Stimulated activated CD8-positive, alpha-beta memory T cell treated with anti-CD3 and anti-CD28 coated beads, Interleukin-12 subunit alpha, Interleukin-12 subunit beta, amount 100 ng/mL, for 24 hours (primary cell): ENCODE results near the gene GPR42.

Source experiments
- DNase-seq: peaks from one replicate; pipeline ENCODE4 v3.0.0-alpha.2; 2020; ENCODE audit errors: extremely low read depth

The GPR42 gene, protein sequence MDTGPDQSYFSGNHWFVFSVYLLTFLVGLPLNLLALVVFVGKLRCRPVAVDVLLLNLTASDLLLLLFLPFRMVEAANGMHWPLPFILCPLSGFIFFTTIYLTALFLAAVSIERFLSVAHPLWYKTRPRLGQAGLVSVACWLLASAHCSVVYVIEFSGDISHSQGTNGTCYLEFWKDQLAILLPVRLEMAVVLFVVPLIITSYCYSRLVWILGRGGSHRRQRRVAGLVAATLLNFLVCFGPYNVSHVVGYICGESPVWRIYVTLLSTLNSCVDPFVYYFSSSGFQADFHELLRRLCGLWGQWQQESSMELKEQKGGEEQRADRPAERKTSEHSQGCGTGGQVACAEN

DNA sequence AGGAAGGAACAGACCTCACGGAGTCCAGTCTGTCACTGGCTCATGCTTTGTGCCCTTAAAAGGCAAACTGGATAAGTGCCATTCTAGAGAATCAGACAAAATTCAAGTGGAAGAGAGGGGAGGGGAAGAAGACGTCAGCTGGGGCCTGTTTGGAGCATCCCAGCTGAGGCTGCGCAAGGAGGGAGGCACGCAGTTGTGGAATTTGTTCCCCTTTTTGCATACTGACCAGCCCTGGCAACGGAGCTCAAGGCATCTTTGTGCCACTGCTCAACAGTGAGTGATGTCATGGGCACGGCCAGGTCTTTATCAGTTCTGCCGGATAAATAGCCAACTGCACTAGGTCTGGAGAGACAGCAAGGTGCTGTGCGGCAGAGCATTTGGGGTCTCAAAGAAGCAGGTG is at the start of gene GPR42:
Gene GPR42 (plus strand): TSS at position 347 of the 400 bp plus-strand sequence. CDS start 292 bp downstream, outside the sequence.
- DNase-seq = no peak

DNA sequence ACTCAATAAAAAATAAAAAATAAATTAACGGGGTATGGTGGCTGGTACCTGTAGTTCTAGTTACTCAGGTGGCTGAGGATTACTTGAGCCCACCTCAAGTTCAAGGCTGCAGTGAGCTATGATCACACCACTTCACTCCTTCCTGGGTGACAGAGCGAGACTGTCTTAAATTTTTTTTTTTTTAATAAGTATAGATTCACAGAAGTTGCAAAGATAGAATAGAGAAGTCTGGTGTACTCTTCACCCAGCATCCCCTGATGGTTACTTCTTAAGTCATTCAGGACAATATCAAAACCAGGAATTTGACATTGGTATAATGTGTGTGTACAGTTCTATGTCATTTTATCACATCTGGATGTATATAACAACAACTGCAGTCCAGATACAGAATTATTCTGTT is 49.6 kb upstream of the GPR42 start:
- no peak for DNase-seq

GRCh38 chr19:35322014-35322413 is 48.9 kb upstream of the GPR42 start:
- DNase-seq = no peak

DNA sequence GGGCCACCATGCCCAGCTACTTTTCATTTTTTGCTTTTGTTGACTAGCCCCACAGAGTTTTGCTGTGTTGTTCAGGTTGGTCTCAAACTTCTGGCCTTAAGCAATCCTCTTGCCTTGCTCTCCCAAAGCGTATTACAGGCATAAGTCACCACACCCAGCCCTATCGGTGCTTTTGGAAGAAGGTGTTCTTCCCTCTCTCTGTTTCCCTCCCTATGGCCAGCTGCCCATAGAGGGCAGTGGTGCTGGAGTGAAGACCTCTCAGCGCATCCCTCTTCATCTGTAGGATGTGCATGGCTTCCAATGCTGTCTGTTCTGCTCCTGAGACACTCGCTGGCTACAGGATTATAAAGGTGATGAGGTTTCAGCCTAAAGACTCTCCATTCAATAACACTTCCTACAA is 43.2 kb upstream of the GPR42 start:
- no peak for DNase-seq

DNA sequence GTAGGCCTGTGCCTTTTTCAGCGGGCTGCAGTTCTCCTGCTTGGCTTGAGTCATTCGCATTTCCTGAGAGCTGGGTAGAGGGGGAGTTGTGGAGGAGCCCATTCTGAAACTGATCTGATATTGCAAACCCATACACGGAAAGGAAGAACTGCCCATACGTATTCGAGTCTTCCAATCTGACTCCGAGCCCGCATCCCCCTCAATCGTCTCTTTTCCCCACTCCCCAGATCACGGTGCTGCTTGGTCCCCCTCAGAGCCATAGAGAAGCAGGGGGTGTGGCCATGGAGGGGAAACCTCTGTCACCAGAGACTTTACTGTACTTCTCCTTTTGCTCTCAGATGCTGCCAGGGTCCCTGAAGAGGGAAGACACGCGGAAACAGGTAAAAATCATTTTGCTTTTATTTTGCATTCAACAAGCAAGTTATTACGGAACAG is 42.0 kb upstream of the GPR42 start, which contains the start of gene CD22:
Gene CD22 (plus strand): TSS at position 337 of the 435 bp plus-strand sequence. CDS start 2,854 bp downstream, outside the sequence.
- DNase-seq = no peak

DNA sequence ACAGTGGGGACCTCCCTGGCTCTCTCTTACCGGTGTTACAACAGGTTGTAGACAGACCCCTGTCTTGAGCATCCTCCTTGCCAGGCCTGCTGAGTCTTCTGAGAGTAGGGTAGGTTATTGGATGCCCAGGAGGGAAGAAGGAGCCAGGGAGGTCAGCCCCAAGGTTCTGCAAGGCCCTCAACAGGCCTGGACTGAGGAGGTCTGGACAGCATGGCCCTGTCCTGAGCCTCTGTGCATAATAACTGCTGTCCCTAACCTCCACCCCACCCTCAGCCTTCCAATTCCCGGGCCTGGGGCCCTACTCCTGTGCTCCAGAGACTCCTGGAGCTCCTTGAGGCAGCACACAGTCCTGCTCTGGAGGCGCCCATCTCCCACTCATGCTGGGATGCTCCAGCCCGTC is 41.5 kb upstream of the GPR42 start:
- no peak for DNase-seq

GRCh38 chr19:35330475-35330874 is 40.4 kb upstream of the GPR42 start:
- DNase-seq = no peak

- no peak for DNase-seq
Measured at GRCh38 chr19:35331551-35332214, 39.2 kb upstream of the GPR42 start.

DNA sequence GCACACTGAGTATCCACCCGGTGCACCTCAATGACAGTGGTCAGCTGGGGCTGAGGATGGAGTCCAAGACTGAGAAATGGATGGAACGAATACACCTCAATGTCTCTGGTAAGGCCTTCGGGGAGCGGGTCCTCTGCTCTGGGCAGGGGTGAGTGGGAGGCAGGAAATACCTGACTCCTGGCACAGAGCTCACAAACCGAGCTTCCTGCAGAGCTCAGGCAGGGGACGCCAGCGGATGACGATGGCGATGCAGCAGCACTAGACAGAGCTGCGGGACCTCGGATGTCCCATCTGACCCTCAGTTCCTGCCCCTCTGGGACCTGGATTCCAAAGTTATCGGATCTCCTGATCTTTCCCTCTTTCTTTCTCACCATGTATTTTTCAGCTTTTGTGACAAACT is 38.1 kb upstream of the GPR42 start:
- no peak for DNase-seq

- DNase-seq = no peak
Measured at GRCh38 chr19:35334144-35334753, 36.6 kb upstream of the GPR42 start.

DNA sequence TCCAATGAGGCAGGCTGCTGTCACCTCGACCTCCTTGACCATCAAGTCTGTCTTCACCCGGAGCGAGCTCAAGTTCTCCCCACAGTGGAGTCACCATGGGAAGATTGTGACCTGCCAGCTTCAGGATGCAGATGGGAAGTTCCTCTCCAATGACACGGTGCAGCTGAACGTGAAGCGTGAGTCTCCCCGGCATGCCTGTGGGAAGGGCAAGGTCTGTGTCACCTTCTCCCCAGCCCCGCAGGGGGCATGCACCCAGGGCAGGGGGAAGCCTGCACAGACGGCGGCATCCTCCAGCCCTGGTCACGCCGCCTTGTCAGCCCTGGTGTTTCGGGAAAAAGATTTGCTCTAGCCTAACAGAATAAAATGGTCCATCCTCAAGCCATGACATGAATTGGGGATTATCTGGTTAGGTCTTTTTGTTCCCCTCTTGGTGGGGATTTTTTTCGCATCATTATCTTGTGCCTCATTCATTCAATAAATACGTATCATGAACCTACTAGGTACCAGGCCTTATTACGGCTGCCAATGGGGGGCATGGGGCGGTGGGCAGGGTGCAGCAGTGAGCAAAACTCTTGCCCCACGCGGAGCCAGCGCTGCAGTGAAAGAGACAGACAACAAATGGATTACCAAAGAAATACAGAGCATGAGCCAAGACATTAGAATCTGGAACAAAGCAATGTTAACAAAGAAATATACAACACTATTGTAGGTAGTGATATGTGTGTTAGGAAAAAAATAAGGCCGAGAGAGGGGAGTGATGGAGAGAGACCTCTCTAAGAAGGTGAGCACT is 34.5 kb upstream of the GPR42 start:
- no peak for DNase-seq

DNA sequence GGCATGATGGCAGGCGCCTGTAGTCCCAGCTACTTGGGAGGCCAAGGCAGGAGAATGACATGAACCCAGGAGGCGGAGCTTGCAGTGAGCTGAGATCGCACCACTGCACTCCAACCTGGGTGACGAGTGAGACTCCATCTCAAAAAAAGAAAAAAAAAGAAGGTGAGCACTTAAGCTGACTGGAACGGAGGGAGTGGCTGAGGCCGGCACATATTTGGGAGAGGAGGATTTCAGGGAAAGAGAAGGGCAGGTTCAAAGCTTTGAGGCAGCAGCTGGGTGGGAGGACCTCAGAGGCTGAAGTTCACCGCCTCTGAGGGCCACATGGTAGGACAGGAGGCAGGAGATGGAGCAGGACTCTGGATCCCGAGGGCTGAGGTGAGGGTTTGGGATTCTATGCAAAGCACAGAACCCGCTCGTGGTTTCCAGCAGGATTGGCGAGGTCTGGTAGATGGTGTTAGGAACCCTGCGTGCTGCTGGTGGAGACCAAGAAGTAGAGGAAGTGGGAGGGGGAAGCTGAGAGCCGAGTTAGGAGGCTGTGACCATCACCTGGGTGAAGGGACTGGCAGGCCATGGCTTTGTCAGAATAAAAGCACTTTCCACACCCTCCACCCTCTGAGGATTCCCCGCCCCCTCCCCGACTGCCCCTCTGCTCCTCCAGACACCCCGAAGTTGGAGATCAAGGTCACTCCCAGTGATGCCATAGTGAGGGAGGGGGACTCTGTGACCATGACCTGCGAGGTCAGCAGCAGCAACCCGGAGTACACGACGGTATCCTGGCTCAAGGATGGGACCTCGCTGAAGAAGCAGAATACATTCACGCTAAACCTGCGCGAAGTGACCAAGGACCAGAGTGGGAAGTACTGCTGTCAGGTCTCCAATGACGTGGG is 33.5 kb upstream of the GPR42 start:
- no peak for DNase-seq

GRCh38 chr19:35337984-35338296 is 32.9 kb upstream of the GPR42 start:
- no peak for DNase-seq

DNA sequence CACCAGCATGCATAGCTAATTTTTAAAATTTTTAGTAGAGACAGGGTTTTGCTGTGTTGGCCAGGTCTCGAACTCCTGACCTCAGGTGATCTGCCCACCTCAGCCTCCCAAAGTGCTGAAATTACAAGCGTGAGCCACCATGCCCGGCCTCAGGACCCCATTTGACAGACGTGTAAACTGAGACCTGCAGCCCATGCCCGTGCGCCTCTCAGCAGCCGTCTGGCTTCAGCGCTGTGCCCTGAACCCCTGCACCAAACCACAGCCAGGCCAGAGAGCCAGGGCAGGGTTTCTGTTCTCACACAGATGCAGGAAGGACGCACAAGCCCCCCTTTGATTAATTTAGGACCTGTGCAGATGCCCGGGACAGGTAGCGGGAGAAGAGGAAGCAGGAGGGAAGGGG is 30.4 kb upstream of the GPR42 start:
- DNase-seq = no peak

DNA sequence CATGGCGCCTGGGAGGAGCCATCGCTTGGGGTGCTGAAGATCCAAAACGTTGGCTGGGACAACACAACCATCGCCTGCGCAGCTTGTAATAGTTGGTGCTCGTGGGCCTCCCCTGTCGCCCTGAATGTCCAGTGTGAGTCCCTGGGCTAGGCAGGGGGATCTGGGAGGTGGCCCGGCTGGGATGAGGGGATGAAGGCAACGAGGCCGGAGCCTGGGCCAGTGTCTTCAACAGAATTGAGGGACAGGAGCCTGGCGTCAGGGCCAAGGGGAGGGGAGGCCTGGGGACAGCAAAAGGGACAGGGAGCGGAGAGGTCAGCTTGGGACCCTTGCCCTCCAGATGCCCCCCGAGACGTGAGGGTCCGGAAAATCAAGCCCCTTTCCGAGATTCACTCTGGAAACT is 29.9 kb upstream of the GPR42 start:
- no peak for DNase-seq

- no peak for DNase-seq
Measured at GRCh38 chr19:35341565-35342225, 29.2 kb upstream of the GPR42 start.

GRCh38 chr19:35342430-35342829 is 28.4 kb upstream of the GPR42 start:
- DNase-seq = no peak

- no peak for DNase-seq
Measured at GRCh38 chr19:35344511-35345031, 26.3 kb upstream of the GPR42 start.

DNA sequence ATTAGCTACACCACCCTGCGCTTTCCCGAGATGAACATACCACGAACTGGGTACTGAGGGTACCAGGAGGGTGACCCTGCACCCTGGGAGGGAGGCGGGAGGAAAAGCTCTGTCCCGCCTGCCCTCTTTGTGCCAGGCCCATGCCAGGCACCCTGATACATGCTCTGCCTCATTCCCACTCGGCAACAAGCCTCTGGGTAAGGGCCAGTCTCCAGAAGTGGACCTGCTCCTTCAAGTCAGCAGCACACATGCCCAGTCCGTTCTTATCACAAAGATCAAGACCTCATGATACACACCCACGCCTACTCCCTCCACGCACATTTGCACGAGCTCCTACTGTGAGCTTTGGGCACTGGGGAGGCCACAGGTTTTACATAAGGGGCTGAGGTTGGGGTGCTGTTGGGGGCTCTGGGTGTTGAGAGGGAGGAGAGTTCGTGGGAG is 25.2 kb upstream of the GPR42 start:
- no peak for DNase-seq
